Activated CD4-positive, alpha-beta T cell treated with anti-CD3 and anti-CD28 coated beads, Interleukin-10, Interleukin-2, amounts not matched to agents 100 ng/mL and 50 ng/mL, durations not matched to agents 16 hours and 8 hours (primary cell): Measurements from ENCODE around the gene CLASRP.

Experiments
- DNase-seq: peaks from one replicate; pipeline ENCODE4 v3.0.0-alpha.2; 2020

CLASRP gene

GRCh38 chr19:45063851-45064801 lies 25.3 kb downstream of the CLASRP start:
- no peak for DNase-seq

DNA sequence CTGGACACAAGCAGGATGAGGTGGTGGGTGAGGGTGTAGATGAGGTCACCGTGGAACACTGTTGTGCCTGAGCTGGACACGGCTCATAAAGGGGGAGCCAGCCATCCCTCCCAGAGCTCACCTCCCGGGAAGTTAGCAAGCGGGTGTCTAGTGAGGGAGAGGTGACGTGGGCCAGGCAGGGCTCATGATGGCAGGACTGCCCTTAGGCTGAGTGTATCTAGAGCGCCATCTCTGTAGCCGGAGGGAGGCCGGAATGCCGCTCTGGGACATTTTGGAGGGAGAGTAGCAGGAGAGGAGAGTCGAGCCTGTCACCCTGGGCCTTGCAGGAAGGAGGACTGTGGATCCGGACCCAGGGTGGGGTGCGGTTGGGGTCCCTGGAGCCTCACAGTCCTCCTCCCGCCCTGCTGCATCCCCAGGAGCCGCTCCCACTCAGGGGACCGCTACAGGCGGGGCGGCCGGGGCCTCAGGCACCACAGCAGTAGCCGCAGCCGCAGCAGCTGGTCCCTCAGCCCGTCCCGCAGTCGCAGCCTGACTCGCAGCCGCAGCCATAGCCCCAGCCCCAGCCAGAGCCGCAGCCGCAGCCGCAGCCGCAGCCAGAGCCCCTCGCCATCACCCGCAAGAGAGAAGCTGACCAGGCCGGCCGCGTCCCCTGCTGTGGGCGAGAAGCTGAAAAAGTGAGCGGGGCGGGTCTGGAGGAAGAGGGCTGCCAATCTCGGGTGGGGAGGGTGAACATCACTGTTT lies 28.2 kb downstream of the CLASRP start:
- no peak for DNase-seq

- no peak for DNase-seq
These were observed 29.2 kb downstream of the CLASRP start for GRCh38 chr19:45068041-45068440.

DNA sequence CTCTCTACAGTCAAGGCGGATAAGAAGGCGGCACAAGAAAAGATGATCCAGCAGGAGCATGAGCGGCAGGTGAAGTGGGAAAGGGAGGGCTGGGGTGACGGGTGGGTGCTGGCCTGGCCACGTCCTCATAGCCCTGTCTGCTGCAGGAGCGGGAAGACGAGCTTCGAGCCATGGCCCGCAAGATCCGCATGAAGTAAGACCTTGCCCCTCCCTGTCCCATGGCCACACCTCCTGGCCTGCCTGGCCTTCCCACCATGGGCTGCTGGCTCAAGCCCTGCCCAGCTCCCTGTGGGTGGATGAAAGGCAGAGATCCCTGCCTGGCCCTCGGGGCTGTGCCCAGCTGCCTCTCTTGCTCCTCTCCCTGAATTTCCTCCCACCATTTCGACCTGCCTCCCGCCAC lies 30.2 kb downstream of the CLASRP start:
- DNase-seq, result no peak

DNA sequence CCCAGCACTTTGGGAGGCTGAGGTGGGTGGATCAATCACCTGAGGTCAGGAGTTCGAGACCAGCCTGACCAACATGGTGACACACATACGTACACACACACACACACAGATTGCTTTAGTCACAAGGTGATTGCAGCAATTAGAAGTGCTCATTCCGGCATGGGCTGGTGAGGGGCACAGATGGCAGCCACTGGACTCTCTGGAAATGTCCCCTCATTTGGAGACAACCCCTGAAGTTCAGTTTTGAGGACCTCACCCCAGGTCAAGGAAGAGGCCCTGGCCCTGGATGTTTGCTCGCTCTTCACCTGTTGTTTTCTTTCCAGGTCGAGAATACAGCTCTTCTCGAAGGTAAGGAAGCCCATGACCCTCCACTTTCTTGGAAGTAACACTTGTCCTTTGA lies 31.4 kb downstream of the CLASRP start:
- no peak for DNase-seq

DNA sequence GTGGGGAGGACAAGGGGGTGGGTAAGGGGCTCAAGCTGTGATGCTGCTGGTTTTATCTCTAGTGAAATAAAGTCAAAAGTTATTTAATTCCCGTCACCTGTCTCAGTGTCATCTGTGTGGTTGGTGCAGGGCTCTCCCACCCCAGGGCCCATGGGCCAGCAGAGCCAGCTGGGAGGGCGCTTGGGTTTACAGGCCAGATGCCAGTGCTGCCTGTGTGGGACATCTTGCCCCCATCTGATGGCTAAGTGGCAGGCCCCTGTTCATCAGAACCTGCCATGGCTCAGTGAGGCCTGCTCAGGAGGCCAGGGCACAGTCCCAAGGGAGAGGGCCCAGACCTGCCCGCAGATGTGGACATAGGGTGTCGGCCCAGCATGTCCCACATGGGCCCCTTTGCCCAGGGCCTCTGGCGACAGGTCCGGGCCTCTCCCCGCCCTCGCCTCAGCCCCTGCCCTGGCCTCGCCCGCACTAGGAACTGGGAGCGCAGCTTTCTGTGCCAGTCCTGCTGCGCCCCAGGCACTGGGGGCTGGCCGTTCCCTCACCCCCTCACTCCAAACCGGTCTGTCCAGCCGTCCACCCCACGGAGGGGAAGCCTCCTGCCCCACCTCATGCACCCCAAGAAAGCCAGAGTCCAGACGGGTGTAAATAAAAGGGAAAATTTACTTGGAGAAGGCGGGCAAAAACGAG lies 32.2 kb downstream of the CLASRP start:
- DNase-seq, result no peak

GRCh38 chr19:45071545-45071938 lies 32.7 kb downstream of the CLASRP start:
- no peak for DNase-seq

DNA sequence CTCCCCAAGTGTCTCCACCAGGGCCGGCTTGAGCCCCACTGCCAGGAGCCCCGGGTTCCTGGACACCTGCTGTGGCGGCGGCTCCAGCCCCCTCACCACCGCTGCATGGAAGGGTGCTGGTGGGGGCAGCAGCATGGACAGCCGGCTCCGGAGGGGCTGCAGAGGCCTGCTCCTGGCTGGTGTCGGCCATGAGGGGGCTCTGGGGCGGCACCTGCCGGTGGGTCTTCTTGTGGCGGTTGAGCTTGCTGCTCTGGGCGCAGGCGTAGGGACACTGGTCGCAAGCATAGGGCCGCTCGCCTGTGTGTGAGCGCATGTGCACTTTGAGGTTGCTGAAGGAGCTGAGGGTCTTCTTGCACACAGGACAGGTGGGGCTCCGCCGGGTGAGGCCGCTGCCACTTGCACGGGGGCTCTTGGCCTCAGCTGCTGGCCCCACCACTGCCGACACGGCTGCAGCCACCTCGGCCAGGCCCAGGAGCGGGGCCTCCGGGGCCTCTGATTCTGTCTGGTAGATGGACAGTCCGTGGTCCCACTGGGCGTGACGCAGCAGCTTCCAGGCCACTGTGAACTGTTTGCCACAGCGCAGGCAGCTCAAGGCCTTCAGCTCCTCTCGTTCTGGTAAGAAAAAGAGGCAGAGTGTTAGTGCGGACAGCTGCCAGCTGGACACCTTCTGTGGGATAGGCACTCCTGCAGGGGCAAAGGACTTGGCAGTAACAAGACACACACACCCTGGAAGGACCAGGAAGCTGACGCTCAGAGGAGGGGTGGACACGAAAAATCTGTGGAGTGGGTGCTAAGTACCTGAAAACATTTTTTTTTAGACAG lies 33.3 kb downstream of the CLASRP start:
- DNase-seq, result no peak

DNA sequence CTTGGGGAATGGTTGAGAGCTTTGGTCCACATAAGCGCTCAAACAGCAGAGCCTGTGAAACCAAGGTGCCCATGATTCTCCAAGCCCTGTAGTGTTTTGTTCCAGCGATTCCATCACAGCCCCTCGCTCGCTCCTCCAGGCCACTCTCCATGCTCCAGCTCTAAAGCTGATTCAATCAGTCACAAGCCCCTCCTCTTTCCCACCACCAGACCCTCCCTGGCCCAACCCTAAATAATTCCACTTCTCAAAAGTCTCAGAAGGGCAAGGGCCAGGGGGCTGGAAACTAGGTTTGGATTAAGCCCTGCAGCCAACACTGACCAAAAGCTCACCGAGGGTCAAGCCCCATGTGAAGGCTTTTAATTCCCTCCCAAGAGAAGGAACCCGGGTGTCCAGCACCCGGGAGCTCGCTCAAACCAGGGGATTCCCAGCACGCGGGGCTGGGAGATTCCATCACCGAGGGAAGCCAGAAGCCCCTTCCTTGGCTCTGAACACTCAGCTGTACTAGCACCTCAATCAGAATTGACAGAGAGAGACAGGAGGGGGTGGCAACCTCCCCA lies 36.0 kb downstream of the CLASRP start:
- DNase-seq, result no peak

DNA sequence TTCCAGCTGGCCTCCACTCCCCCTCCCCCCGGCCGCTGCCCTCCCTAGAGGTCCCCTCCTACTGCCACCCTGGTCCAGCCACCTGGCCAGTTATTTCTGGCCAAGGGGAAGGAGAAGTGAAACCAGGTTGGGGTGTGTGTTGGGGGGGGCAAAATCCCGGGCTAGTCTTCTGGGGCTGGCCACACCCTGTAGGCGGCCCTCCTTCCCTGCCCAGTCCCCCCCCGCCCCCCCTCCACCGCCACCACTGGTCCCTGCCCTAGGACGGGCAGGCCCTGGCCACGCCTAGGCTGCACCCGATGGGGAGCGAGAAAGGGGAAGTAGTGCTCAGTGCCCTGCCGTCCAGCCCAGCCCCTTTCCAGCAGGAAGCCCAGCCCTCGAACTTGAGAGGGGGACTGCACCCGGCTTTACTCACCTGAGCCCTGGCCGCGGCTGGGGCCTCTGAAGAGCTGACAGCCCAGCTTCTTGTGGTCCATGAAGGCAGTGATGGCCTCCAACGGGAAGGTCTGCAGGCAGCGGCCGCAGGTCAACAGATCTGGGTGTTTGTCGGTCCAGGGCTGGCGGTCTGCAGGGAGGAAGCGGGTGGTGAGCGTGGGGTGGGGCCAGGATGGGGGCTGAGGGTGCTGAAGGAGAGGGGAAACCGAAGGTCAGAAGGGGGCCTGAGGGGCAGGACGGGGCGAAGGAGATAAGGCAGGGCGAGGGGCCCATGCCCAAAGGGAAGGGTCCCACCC lies 36.6 kb downstream of the CLASRP start:
- peak; percentile 72 for DNase-seq

GRCh38 chr19:45076029-45076850 lies 37.4 kb downstream of the CLASRP start, which contains the start of gene ZNF296:
Gene ZNF296, minus strand, starts transcription at chr19:45076478. Its CDS starts 105 bp downstream, at chr19:45076373.
- peak; percentile 92 for DNase-seq

DNA sequence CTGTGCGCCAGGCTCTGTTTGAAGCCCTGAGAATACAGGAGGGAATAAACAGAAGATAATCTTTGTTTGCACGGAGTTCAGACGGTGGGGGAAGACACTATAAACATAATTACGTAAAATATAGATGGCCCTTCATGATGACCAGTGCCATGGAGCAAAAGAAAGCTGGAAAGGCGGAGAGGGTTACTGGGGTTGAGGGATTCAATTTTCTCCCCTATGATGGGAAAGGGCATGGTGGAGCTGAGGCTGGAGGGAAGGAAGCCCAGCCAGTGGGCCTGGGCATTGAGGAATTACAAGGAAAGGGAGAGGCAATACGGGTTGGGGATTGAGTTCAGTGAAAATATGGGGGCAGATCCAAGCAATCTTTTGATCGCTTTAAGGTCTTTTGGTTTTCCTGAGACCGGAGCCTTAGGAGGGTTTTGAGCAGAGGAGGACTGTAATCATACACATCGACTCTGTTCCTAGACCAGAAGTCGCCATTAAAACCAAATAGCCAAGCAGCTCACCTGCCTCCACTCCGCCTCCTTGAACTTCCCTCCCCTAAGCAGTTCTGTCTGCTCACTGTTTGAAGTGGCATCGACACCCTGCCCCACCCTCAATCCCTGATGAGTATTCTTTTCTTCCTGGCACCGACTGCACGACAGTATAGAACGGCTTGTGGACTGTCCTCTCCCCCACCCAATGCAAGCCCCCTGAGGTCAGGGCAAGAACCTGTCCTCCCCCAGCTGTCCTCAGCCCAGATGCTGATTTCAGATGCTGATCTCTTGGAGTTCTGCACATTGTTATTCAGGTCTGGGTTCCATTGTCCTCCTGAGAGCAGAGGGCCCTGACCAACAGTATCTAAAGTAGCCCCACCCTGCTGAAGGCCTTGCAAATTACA lies 38.2 kb downstream of the CLASRP start:
- no peak for DNase-seq

GRCh38 chr19:45078390-45079062 lies 39.7 kb downstream of the CLASRP start:
- DNase-seq, result no peak

DNA sequence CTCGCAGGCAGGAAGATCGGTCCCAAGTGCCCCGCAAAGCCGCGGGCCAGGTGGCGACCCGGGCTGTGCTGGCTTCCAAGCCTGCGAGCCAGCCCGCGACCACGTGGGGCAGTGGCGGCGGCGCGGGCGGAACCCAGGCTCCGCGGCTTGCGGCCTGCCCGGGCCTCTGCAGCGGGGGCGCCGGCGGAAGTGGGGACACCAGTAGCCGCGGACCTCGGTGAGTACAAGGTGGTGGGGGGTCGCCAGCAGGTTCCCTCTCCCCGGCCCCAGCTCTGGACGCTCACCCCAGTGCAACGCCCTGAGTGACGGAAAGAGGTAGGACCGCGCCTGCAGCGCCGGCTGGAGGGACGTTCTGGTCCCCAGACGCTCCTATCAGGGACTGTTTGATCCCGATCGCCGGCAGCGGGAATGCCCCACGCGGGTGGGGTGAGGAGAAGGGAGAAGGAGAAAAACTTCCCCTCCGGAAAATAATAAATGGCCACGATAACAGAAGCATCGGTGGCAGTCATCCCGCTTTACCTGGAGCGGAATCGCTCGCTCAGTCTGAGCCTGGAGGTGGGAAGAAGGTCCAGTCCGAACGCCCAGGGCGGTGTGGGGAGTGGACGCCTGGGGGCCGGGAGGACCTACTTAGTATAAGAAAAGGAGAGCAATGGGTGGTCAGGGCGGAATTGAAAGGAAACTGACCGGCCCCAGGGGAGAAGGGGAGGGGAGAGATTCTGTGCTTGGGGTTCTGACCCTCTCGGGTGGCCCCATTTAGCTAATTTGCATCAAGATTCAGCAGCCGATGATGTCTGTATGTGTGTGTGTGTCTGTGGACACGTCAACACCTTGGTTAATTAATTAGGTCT lies 40.4 kb downstream of the CLASRP start, which contains the start of gene GEMIN7:
TSS of gene GEMIN7 (plus strand) at position 198 of the 848 bp plus-strand sequence. CDS start 10,855 bp downstream, outside the sequence.
- DNase-seq, result peak; percentile 88

DNA sequence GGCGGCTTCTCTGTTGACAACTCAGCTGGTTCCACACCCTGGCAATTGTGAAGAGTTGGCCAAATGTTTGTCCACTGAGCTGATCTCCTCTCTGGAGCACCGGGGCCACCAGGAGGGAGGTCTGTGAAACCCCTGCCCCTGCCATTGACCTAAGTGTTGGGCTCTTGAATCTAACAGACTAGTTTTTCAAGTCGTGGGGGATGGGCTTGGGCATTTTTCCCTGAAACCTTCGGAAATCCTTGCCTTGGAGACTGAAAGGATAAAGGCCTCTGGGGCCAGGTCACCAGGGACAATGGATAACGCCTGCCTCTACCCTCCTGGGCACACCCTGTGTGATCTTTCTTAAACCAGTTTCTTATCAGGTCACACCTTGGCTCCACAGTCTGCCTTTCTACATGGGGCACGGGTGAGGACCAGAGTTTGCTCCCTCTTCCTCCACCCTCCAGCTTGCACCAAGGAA lies 41.1 kb downstream of the CLASRP start:
- peak; percentile 22 for DNase-seq

DNA sequence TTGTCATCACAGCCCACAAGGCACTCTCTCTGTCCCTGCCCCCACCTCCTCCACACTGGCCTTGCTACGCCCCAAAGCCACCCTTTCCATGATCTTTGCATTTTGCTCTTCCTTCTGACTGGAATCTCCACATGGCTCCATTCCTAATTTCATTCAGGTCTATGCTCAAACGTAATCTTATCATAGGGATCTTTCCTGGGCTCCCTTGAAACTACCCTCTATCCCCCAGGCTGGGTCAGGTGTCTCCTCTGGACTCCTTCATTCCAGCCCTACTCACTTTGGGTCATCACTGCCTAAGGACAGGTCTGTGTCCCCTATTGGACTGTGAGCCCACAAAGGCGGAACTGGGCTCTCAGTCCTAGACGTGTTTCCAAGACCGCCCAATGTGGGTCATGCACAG lies 43.3 kb downstream of the CLASRP start:
- DNase-seq, result no peak

DNA sequence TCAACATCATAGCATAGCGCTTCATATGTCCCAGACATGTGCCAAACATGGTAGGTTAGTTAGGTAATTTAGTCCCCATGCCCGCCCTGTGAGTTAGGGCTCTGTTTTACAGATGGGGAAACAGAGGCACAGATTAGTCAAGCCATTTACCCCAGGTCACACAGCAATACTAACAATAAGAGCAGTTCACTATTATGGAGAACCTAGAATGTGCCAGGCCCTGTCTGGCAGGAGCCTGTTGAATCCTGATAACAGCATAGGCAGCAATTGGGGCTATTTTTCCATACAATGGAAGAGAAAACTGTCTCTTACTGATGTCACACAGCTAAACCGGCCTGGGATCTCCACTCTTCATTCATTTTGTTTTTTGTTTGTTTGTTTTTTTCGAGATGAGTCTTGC lies 47.6 kb downstream of the CLASRP start:
- no peak for DNase-seq

DNA sequence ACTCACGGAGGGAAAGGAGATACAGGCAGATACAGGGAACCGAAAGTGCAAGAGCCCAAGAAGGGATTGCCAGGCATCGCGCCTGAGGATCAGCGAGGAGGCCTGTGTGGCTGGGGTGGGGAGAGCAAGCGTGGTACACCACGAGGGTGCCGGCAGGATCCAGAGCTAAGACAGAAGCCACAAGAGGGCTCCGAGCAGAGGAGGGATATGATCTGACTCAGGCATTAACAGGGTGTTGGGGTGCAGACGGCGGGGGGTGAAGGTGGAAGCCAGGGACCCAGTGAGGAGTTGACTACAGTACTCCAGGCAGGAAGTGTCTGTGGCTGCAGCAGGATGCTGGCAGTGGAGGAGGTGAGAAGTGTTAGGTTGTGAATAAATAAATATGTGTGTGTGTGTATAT lies 48.7 kb downstream of the CLASRP start:
- DNase-seq, result peak; percentile 77
